Measurements from ENCODE around the gene OR51B4. TPM values are rescaled to one million over a fixed set of nuclear protein-coding genes. Genes with fewer than 3 reads are reported as not detected.
A peak's percentile ranks its signal among the peaks of the same experiment; 100 is the strongest.

OR51B4 gene
- polyA plus RNA-seq, 4 donors = not detected

GRCh38 chr11:5283086-5283485, 18.7 kb downstream of the OR51B4 start:
- DNase-seq (no peak), FAIRE-seq (no peak)
- Histone ChIP-seq H3K27me3 (ENCODE audit: control insufficient read depth in 3 of 3, insufficient read depth in 3 of 3, low read length in 3 of 3) (no peaks in the 10 kb centered on the region), H3K9me3 (ENCODE audit: control insufficient read depth in 2 of 2, insufficient read depth in 1 of 2, low read depth in 1 of 2, low read length in 1 of 2) (no peaks in the 10 kb centered on the region), H3K4me3 (ENCODE audit: low read depth in 1 of 3, low read length in 3 of 3) (no peak overlapping the region), H3K4me1 (ENCODE audit: control insufficient read depth in 3 of 3, insufficient read depth in 2 of 3, low read depth in 1 of 3, low read length in 2 of 3) (no peaks in the 10 kb centered on the region), H3K27ac (ENCODE audit: low read depth in 1 of 3, low read length in 2 of 3) (no peak overlapping the region), H3K36me3 (ENCODE audit: control insufficient read depth in 3 of 3, insufficient read depth in 2 of 3, low read depth in 1 of 3, low read length in 3 of 3) (no peaks in the 10 kb centered on the region)
- 59 to 72% (median 68%) methylated on average over 3 of the region's 3 CpGs for WGBS, 3 donors

- FAIRE-seq = no peak
- no peak for DNase-seq
- Histone ChIP-seq H3K4me3 (ENCODE audit: low read depth in 1 of 3, low read length in 3 of 3) (no peak overlapping the region), H3K27me3 (ENCODE audit: control insufficient read depth in 3 of 3, insufficient read depth in 3 of 3, low read length in 3 of 3) (no peaks in the 10 kb centered on the region), H3K27ac (ENCODE audit: low read depth in 1 of 3, low read length in 2 of 3) (no peak overlapping the region), H3K9me3 (ENCODE audit: control insufficient read depth in 2 of 2, insufficient read depth in 1 of 2, low read depth in 1 of 2, low read length in 1 of 2) (no peaks in the 10 kb centered on the region), H3K36me3 (ENCODE audit: control insufficient read depth in 3 of 3, insufficient read depth in 2 of 3, low read depth in 1 of 3, low read length in 3 of 3) (no peaks in the 10 kb centered on the region), H3K4me1 (ENCODE audit: control insufficient read depth in 3 of 3, insufficient read depth in 2 of 3, low read depth in 1 of 3, low read length in 2 of 3) (no peaks in the 10 kb centered on the region)
- whole genome bisulfite sequencing, 3 donors = 60 to 74% (median 67%) methylated on average over 2 of the region's 2 CpGs
Observed at GRCh38 chr11:5282628-5283027, 19.1 kb downstream of the OR51B4 start.

GRCh38 chr11:5281596-5281995, 20.1 kb downstream of the OR51B4 start:
- Histone ChIP-seq H3K4me1 (ENCODE audit: control insufficient read depth in 3 of 3, insufficient read depth in 2 of 3, low read depth in 1 of 3, low read length in 2 of 3) (no peaks in the 10 kb centered on the region), H3K36me3 (ENCODE audit: control insufficient read depth in 3 of 3, insufficient read depth in 2 of 3, low read depth in 1 of 3, low read length in 3 of 3) (no peaks in the 10 kb centered on the region), H3K27ac (ENCODE audit: low read depth in 1 of 3, low read length in 2 of 3) (no peak overlapping the region), H3K27me3 (ENCODE audit: control insufficient read depth in 3 of 3, insufficient read depth in 3 of 3, low read length in 3 of 3) (no peaks in the 10 kb centered on the region), H3K4me3 (ENCODE audit: low read depth in 1 of 3, low read length in 3 of 3) (no peak overlapping the region), H3K9me3 (ENCODE audit: control insufficient read depth in 2 of 2, insufficient read depth in 1 of 2, low read depth in 1 of 2, low read length in 1 of 2) (no peaks in the 10 kb centered on the region)
- DNase-seq = no peak
- FAIRE-seq = no peak

GRCh38 chr11:5280582-5281102, 21.1 kb downstream of the OR51B4 start:
- Histone ChIP-seq H3K36me3 (ENCODE audit: control insufficient read depth in 3 of 3, insufficient read depth in 2 of 3, low read depth in 1 of 3, low read length in 3 of 3) (no peaks in the 10 kb centered on the region), H3K4me1 (ENCODE audit: control insufficient read depth in 3 of 3, insufficient read depth in 2 of 3, low read depth in 1 of 3, low read length in 2 of 3) (no peaks in the 10 kb centered on the region), H3K4me3 (ENCODE audit: low read depth in 1 of 3, low read length in 3 of 3) (no peak overlapping the region), H3K27me3 (ENCODE audit: control insufficient read depth in 3 of 3, insufficient read depth in 3 of 3, low read length in 3 of 3) (no peaks in the 10 kb centered on the region), H3K27ac (ENCODE audit: low read depth in 1 of 3, low read length in 2 of 3) (no peak overlapping the region), H3K9me3 (ENCODE audit: control insufficient read depth in 2 of 2, insufficient read depth in 1 of 2, low read depth in 1 of 2, low read length in 1 of 2) (no peaks in the 10 kb centered on the region)
- 45 to 48% (median 48%) methylated on average over 3 of the region's 3 CpGs for WGBS, 3 donors
- FAIRE-seq = no peak
- DNase-seq = peak in 1 of 2 donors; percentile 13

GRCh38 chr11:5279471-5280090, 22.2 kb downstream of the OR51B4 start:
- FAIRE-seq = no peak
- no peaks in the 10 kb centered on the region for H3K9me3 ChIP-seq (ENCODE audit: control insufficient read depth in 2 of 2, insufficient read depth in 1 of 2, low read depth in 1 of 2, low read length in 1 of 2)
- WGBS, 3 donors = 66 to 76% (median 74%) methylated on average over 4 of the region's 4 CpGs

GRCh38 chr11:5277807-5278382, 23.9 kb downstream of the OR51B4 start:
- no peak overlapping the region for H3K4me3 ChIP-seq (ENCODE audit: low read depth in 1 of 3, low read length in 3 of 3)
- no peaks in the 10 kb centered on the region for H3K27me3 ChIP-seq (ENCODE audit: control insufficient read depth in 3 of 3, insufficient read depth in 3 of 3, low read length in 3 of 3)
- no peak for FAIRE-seq
- WGBS, 3 donors = 48 to 67% (median 58%) methylated on average over 1 of the region's 1 CpG
- no peaks in the 10 kb centered on the region for H3K9me3 ChIP-seq (ENCODE audit: control insufficient read depth in 2 of 2, insufficient read depth in 1 of 2, low read depth in 1 of 2, low read length in 1 of 2)
- H3K36me3 ChIP-seq (ENCODE audit: control insufficient read depth in 3 of 3, insufficient read depth in 2 of 3, low read depth in 1 of 3, low read length in 3 of 3) = no peaks in the 10 kb centered on the region
- H3K4me1 ChIP-seq (ENCODE audit: control insufficient read depth in 3 of 3, insufficient read depth in 2 of 3, low read depth in 1 of 3, low read length in 2 of 3) = no peaks in the 10 kb centered on the region
- no peak for DNase-seq
- H3K27ac ChIP-seq (ENCODE audit: low read depth in 1 of 3, low read length in 2 of 3) = no peak overlapping the region

More at GRCh38 chr11:5279471-5280090, 22.2 kb downstream of the OR51B4 start:
- Histone ChIP-seq H3K27ac (ENCODE audit: low read depth in 1 of 3, low read length in 2 of 3) (no peak overlapping the region), H3K4me3 (ENCODE audit: low read depth in 1 of 3, low read length in 3 of 3) (no peak overlapping the region), H3K27me3 (ENCODE audit: control insufficient read depth in 3 of 3, insufficient read depth in 3 of 3, low read length in 3 of 3) (no peaks in the 10 kb centered on the region), H3K36me3 (ENCODE audit: control insufficient read depth in 3 of 3, insufficient read depth in 2 of 3, low read depth in 1 of 3, low read length in 3 of 3) (no peaks in the 10 kb centered on the region), H3K4me1 (ENCODE audit: control insufficient read depth in 3 of 3, insufficient read depth in 2 of 3, low read depth in 1 of 3, low read length in 2 of 3) (no peaks in the 10 kb centered on the region)
- no peak for DNase-seq

- Histone ChIP-seq H3K4me1 (ENCODE audit: control insufficient read depth in 3 of 3, insufficient read depth in 2 of 3, low read depth in 1 of 3, low read length in 2 of 3) (no peaks in the 10 kb centered on the region), H3K27me3 (ENCODE audit: control insufficient read depth in 3 of 3, insufficient read depth in 3 of 3, low read length in 3 of 3) (no peaks in the 10 kb centered on the region), H3K27ac (ENCODE audit: low read depth in 1 of 3, low read length in 2 of 3) (no peak overlapping the region), H3K9me3 (ENCODE audit: control insufficient read depth in 2 of 2, insufficient read depth in 1 of 2, low read depth in 1 of 2, low read length in 1 of 2) (no peaks in the 10 kb centered on the region), H3K36me3 (ENCODE audit: control insufficient read depth in 3 of 3, insufficient read depth in 2 of 3, low read depth in 1 of 3, low read length in 3 of 3) (no peaks in the 10 kb centered on the region), H3K4me3 (ENCODE audit: low read depth in 1 of 3, low read length in 3 of 3) (no peak overlapping the region)
- 69 to 81% (median 72%) methylated on average over 2 of the region's 2 CpGs for WGBS, 3 donors
- no peak for FAIRE-seq
- DNase-seq = no peak
Observed at GRCh38 chr11:5276697-5277096, 25.0 kb downstream of the OR51B4 start.

GRCh38 chr11:5275369-5276110, 26.2 kb downstream of the OR51B4 start:
- Histone ChIP-seq H3K27me3 (ENCODE audit: control insufficient read depth in 3 of 3, insufficient read depth in 3 of 3, low read length in 3 of 3) (no peaks in the 10 kb centered on the region), H3K36me3 (ENCODE audit: control insufficient read depth in 3 of 3, insufficient read depth in 2 of 3, low read depth in 1 of 3, low read length in 3 of 3) (no peaks in the 10 kb centered on the region), H3K9me3 (ENCODE audit: control insufficient read depth in 2 of 2, insufficient read depth in 1 of 2, low read depth in 1 of 2, low read length in 1 of 2) (no peaks in the 10 kb centered on the region), H3K4me1 (ENCODE audit: control insufficient read depth in 3 of 3, insufficient read depth in 2 of 3, low read depth in 1 of 3, low read length in 2 of 3) (no peaks in the 10 kb centered on the region), H3K27ac (ENCODE audit: low read depth in 1 of 3, low read length in 2 of 3) (no peak overlapping the region), H3K4me3 (ENCODE audit: low read depth in 1 of 3, low read length in 3 of 3) (no peak overlapping the region)
- WGBS, 3 donors = 57 to 72% (median 60%) methylated on average over 6 of the region's 6 CpGs
- no peak for FAIRE-seq
- no peak for DNase-seq
